Astrocyte of the spinal cord (primary cell): ENCODE data around the gene DDAH1.

Source experiments
- DNase-seq: peaks from one replicate; pipeline ENCODE4 v3.0.0; 2011; ENCODE audit warnings: low read depth, low spot score
- H3K4me3 ChIP-seq: 2 replicates; pipeline ENCODE4 v1.5.1; 2011; ENCODE audit warnings: low read depth, mild to moderate bottlenecking, low read length, moderate library complexity
- CTCF ChIP-seq: IDR thresholded peaks from 2 replicates; pipeline ENCODE4 v1.5.1; 2012; ENCODE audit warnings: low read depth, mild to moderate bottlenecking, low read length, inconsistent platforms
- in situ Hi-C: cut with HindIII; loops from 2 replicates; pipeline ENCODE4 v1.10.0; 2017; ENCODE audit warnings: low sequenced_read_pairs

The DDAH1 gene

GRCh38 chr1:85303440-85304162 lies 161.4 kb downstream of the DDAH1 start:
- no peak overlapping the region for H3K4me3 ChIP-seq
- in situ Hi-C loops: loop anchor here (25.0 kb wide), 1 partner anchor 384 kb away; no protein-coding TSS in a partner anchor
- TF ChIP-seq CTCF: no peak
- DNase-seq: no peak

- no peak for TF ChIP-seq CTCF
- DNase-seq: no peak
- in situ Hi-C loops: loop anchor here (25.0 kb wide), 1 partner anchor 387 kb away; no protein-coding TSS in a partner anchor
- no peak overlapping the region for H3K4me3 ChIP-seq
Observed at GRCh38 chr1:85300140-85300539, 164.8 kb downstream of the DDAH1 start.

GRCh38 chr1:85297855-85298629 lies 166.9 kb downstream of the DDAH1 start:
- H3K4me3 ChIP-seq: no peak overlapping the region
- peak; percentile 99 for DNase-seq
- in situ Hi-C loops: no loop called here
- no peak for TF ChIP-seq CTCF

- in situ Hi-C loops: no loop called here
- no peak for TF ChIP-seq CTCF
- DNase-seq: no peak
- H3K4me3 ChIP-seq: no peak overlapping the region
Observed at GRCh38 chr1:85297538-85297854, 167.5 kb downstream of the DDAH1 start.

GRCh38 chr1:85296980-85297379 lies 168.0 kb downstream of the DDAH1 start:
- in situ Hi-C loops: no loop called here
- no peak overlapping the region for H3K4me3 ChIP-seq

GRCh38 chr1:85295654-85296053 lies 169.3 kb downstream of the DDAH1 start:
- in situ Hi-C loops: no loop called here
- no peak overlapping the region for H3K4me3 ChIP-seq
- TF ChIP-seq CTCF: no peak
- DNase-seq: no peak

More at GRCh38 chr1:85296980-85297379, 168.0 kb downstream of the DDAH1 start:
- DNase-seq: peak; percentile 42
- TF ChIP-seq CTCF: no peak
